Astrocyte (in vitro differentiated cells and primary cell): ENCODE data around the gene GH2.
"Not testable (repeated sequence)": the region's sequence is repeated elsewhere in the genome, so short reads cannot be mapped to it uniquely, and the experiment has no call there.

Source experiments
- CTCF ChIP-seq: IDR thresholded peaks from 2 replicates; pipeline ENCODE4 v1.5.1; 2011; ENCODE audit warnings: low read depth, mild to moderate bottlenecking, inconsistent platforms, low read length, moderate library complexity; ENCODE audit not compliant: insufficient read depth
- EZH2 ChIP-seq: IDR thresholded peaks from 2 replicates; pipeline ENCODE4 v1.6.1; 2012; ENCODE audit warnings: mild to moderate bottlenecking, low read length, inconsistent platforms; ENCODE audit not compliant: insufficient read depth

- not testable (repeated sequence) for TF ChIP-seq CTCF, EZH2
These were observed 25.5 kb upstream of the GH2 start for GRCh38 chr17:63907161-63907778.
